Stimulated activated CD4-positive, alpha-beta T cell treated with anti-CD3 and anti-CD28 coated beads, TNF-alpha, amount 100 ng/mL, for 1 hour (primary cell): Measurements from ENCODE around the gene CRY2.

Source experiments
- DNase-seq, 3 donors: peaks; one replicate each; pipeline ENCODE4 v3.0.0-alpha.2; 2020; ENCODE audit warnings: low read depth in 3 of 3, low spot score in 1 of 3

CRY2 gene

GRCh38 chr11:45917623-45918330 is 70.5 kb downstream of the CRY2 start, which contains the start of gene PEX16:
PEX16 (minus strand) TSS chr11:45917877; CDS start chr11:45917811, 66 bp downstream.
- peak; percentile 83 to 94 (median 87) for DNase-seq

GRCh38 chr11:45918331-45918941 is 71.2 kb downstream of the CRY2 start:
- peak in 1 of 3 donors; percentile 40 for DNase-seq

GRCh38 chr11:45918962-45919675 is 71.8 kb downstream of the CRY2 start:
- no peak for DNase-seq

- DNase-seq: no peak
Observed at GRCh38 chr11:45919806-45920530, 72.7 kb downstream of the CRY2 start.

GRCh38 chr11:45920531-45921477 is 73.5 kb downstream of the CRY2 start:
- no peak for DNase-seq

GRCh38 chr11:45921561-45922424 is 74.5 kb downstream of the CRY2 start:
- no peak for DNase-seq

- DNase-seq: no peak
Observed at GRCh38 chr11:45922425-45923082, 75.3 kb downstream of the CRY2 start, which contains the start of gene LARGE2. LARGE2 (plus strand) TSS chr11:45922656; CDS start chr11:45922883, 227 bp downstream.

GRCh38 chr11:45924036-45924915 is 77.0 kb downstream of the CRY2 start:
- DNase-seq: no peak

GRCh38 chr11:45924927-45925326 is 77.7 kb downstream of the CRY2 start:
- no peak for DNase-seq

- DNase-seq: no peak
Observed at GRCh38 chr11:45925550-45925949, 78.3 kb downstream of the CRY2 start.

GRCh38 chr11:45926001-45926401 is 78.7 kb downstream of the CRY2 start:
- no peak for DNase-seq

GRCh38 chr11:45926536-45927331 is 79.5 kb downstream of the CRY2 start:
- DNase-seq: no peak

GRCh38 chr11:45927332-45927683 is 80.0 kb downstream of the CRY2 start:
- no peak for DNase-seq

GRCh38 chr11:45927684-45928413 is 80.6 kb downstream of the CRY2 start:
- no peak for DNase-seq

- DNase-seq: no peak
Observed at GRCh38 chr11:45928535-45929215, 81.4 kb downstream of the CRY2 start.
